GM19351 (cell line): ENCODE data around the gene ZNF608.

Experiments used
- ATAC-seq: cut with Tn5 transposase; IDR thresholded peaks from one replicate; pipeline ENCODE4 v1.9.1; 2021; ENCODE audit warnings: mild to moderate bottlenecking, moderate library complexity; ENCODE audit not compliant: unreplicated experiment

ZNF608 gene

GRCh38 chr5:124721229-124721735, 25.2 kb downstream of the ZNF608 start:
- ATAC-seq, result no peak

GRCh38 chr5:124720593-124720992, 25.8 kb downstream of the ZNF608 start:
- ATAC-seq, result no peak

- no peak for ATAC-seq
Observed at GRCh38 chr5:124719113-124719967, 27.1 kb downstream of the ZNF608 start.

GRCh38 chr5:124718380-124718789, 28.1 kb downstream of the ZNF608 start:
- ATAC-seq, result no peak

GRCh38 chr5:124716169-124716568, 30.3 kb downstream of the ZNF608 start:
- no peak for ATAC-seq

- ATAC-seq, result no peak
Observed at GRCh38 chr5:124714910-124715309, 31.5 kb downstream of the ZNF608 start.

GRCh38 chr5:124713595-124713994, 32.8 kb downstream of the ZNF608 start:
- ATAC-seq, result no peak

- ATAC-seq, result no peak
Observed at GRCh38 chr5:124712731-124713305, 33.6 kb downstream of the ZNF608 start.

GRCh38 chr5:124708086-124708485, 38.4 kb downstream of the ZNF608 start:
- ATAC-seq, result no peak

- peak; percentile 47 for ATAC-seq
Observed at GRCh38 chr5:124707520-124707919, 38.9 kb downstream of the ZNF608 start.

- no peak for ATAC-seq
Observed at GRCh38 chr5:124706729-124707361, 39.6 kb downstream of the ZNF608 start.

GRCh38 chr5:124706051-124706450, 40.4 kb downstream of the ZNF608 start:
- peak; percentile 13 for ATAC-seq

- ATAC-seq, result no peak
Observed at GRCh38 chr5:124705577-124705976, 40.9 kb downstream of the ZNF608 start.

- ATAC-seq, result peak; percentile 64
Observed at GRCh38 chr5:124704594-124705284, 41.7 kb downstream of the ZNF608 start.

- ATAC-seq, result no peak
Observed at GRCh38 chr5:124703995-124704394, 42.4 kb downstream of the ZNF608 start.

GRCh38 chr5:124702525-124702924, 43.9 kb downstream of the ZNF608 start:
- ATAC-seq, result peak; percentile 36

GRCh38 chr5:124701873-124702425, 44.5 kb downstream of the ZNF608 start:
- ATAC-seq, result no peak

GRCh38 chr5:124701016-124701415, 45.4 kb downstream of the ZNF608 start:
- ATAC-seq, result no peak

- no peak for ATAC-seq
Observed at GRCh38 chr5:124700333-124700732, 46.1 kb downstream of the ZNF608 start.

GRCh38 chr5:124698770-124699169, 47.7 kb downstream of the ZNF608 start:
- ATAC-seq, result no peak
